Ramos (cell line): ENCODE results near the gene SRCIN1.
"Not testable (repeated sequence)": the region's sequence is repeated elsewhere in the genome, so short reads cannot be mapped to it uniquely, and the experiment has no call there.

Source experiments
- in situ Hi-C: fragments of 300-500 bp; cut with MboI; formaldehyde crosslinking; loops from one replicate; pipeline ENCODE4 v1.14.3; 2022; ENCODE audit warnings: low sequenced_read_pairs; ENCODE audit not compliant: unreplicated experiment

Gene SRCIN1

DNA sequence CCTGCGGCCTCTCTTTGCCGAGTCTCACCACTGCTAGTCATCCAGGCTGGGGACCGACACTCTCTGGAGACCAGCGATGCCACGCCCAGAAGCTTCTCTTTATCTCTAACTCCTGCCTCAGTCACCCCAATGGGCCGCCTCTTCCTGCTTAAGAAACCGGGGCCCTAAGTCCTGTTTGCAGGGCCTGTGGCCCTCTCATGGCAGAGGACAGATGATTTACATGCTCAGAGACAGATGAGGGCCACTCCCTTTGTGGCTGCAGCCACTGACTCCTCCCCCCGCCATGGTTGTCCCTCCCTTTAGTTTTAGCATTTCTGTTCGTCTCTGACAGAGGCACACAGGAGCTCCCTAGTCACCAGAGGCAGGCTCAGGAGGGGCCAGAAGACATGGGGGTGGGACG is 106.5 kb downstream of the SRCIN1 start:
- in situ Hi-C loops: not testable (repeated sequence)

DNA sequence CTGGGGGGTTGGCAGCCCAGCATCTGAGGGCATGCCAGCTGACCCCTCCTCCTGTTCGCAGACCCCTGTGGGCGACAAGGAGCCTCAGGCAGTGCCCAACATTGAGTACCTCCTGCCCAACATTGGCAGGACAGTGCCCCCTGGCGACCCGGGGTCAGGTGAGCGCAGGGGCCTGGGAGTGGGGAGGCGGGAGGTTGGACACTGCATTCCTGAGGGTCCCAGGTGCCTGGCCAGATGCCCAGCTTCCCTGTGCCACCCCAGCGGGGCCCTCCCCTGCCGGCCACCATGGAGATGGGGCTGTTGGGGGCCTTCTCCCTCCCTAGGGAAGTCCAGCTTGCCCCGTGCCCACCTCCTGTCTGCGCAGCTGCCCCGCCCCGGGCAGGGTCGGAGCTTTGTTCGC is 107.4 kb downstream of the SRCIN1 start:
- in situ Hi-C loops: no loop called here

DNA sequence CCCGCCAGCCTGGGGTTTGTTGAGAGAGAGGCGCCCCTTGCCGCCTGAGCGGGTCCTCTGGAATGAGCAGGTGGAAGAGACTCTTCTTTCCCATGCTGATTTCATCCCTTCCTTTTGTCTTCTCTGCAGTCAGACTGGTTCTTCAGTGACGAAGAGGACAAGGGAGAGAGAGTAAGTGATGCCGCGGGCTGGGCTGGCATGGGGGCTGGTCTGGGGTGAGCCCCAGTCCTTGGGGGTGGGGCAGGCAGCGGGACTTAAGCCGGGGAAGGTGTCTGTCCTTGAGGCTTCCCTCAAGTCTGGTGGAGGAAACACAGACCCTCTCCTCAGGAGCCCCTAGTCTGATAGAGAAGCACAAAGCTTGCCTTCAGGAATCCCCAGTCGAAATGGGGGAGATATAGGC is 108.1 kb downstream of the SRCIN1 start:
- in situ Hi-C loops: not testable (repeated sequence)

DNA sequence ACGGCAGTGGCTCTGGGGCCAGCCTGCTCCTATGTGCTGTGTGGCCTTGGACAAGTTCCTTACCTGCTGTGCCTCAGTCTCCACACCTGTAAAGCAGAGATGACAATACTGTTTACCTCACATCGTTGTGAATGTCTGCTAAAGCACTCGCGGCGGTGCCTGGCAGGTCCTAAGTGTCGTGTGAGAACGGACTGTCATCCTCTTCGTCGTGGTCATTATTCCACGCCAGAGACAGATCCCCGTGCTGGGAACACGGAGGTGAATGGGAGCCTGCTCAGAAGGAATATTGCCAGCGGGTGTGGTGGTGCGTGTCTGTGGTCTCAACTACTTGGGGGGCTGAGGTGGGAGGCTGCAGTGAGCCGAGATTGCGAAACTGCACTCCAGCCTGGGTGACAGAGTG is 111.6 kb downstream of the SRCIN1 start:
- in situ Hi-C loops: loop anchor here (5.0 kb wide), 1 partner anchor 168 kb away; no protein-coding TSS in a partner anchor

DNA sequence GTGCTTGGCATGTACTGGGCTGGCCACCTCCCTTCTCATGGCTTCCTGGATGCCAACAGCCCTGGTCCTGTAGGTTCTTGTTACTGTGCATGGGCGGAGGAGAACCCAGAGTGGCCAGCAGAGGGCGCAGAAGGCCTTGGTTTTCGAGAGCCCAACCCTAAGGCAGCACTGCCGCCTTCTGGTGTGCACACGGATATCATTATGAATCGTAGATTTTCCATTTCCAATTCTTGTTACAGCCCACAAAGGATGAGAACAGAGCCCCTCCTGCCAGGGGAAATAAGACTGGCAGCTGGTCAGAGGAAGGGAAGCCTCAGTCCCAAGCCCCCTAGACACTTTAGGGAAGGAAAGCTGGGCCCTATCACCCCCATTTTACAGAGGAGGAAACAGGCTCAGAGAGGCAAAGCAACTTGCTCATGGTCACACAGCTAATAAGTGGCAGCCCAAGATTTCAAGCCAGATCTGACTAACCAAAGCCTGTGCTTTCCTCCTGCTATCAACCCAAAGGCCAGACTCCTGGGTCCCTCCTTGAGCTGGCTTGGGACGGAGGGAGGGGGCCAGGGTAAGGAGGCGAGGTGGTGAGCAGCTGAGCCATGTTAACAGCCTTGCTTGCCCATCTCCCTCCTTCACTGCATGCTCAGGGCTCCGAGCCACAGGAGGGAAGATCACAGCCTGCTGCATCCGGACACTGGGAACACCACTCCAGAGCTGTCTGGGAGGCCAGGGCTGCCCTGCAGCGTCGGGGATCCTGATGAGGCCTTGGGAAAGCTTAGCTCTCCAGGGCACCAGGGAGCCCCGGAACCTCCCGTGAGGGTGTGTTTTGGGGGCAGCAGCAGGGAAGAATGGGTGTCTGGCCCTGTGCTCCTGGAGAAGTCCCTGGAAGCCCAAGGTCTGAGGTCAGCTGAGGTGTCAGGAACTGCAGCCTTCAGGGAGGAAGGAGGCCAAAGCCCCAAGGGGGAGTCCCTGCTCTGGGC is 113.4 kb downstream of the SRCIN1 start:
- in situ Hi-C loops: loop anchor here (5.0 kb wide), 1 partner anchor 170 kb away; no protein-coding TSS in a partner anchor

DNA sequence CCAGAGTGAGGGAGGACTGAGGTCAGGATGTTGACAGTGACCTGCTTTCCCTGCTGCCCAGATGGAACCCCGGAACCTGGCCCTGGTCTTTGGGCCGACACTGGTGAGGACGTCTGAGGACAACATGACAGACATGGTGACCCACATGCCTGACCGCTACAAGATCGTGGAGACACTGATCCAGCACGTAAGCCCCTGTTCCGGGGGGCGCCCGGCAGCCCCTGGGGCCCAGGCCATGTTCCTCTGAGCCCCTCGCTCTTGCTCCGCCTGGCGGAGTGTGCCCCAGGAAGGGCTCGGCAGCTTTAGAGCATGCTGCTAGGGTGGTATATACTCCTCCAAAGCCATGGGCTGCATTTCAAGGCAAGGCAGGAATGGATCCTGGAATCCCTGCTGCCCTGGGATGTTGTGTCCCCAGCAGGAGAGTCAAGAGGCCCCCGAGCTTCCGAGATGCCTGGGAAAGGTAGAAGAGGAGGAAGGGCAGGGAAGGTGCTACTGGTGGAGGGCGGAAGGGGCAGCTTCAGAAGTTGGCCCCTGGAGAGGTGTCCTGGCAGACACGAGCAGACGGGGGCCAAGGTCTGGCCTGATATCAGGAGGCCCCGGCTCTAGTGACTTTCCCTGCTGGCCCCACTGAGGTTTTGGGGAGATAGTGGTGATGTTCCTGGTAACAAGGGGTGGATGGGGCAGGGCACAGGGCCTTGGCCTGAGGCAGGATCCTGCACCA is 114.2 kb downstream of the SRCIN1 start:
- in situ Hi-C loops: loop anchor here (5.0 kb wide), 1 partner anchor 171 kb away; no protein-coding TSS in a partner anchor

DNA sequence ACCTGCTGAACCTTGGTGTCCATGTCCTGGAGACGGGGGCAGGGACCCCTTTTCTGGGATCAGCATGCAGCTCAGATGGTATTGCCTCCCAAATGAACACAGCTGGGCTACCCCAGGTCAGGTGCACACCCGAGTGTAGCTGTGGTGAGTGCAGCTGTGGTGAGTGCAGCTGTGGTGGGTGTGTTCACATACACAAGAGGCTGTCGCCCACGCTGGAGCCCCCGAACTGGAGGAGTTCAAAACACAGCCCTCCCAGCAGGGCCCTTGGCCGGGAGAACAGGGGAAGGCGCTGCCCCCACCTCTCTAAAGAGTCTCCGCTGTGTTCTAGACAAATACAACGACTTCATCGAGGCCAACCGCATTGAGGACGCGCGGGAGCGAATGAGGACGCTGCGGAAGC is 116.0 kb downstream of the SRCIN1 start:
- in situ Hi-C loops: loop anchor here (5.0 to 10.0 kb wide), 3 partner anchors 47 to 173 kb away; partner anchors contain the start of gene ARHGAP23

DNA sequence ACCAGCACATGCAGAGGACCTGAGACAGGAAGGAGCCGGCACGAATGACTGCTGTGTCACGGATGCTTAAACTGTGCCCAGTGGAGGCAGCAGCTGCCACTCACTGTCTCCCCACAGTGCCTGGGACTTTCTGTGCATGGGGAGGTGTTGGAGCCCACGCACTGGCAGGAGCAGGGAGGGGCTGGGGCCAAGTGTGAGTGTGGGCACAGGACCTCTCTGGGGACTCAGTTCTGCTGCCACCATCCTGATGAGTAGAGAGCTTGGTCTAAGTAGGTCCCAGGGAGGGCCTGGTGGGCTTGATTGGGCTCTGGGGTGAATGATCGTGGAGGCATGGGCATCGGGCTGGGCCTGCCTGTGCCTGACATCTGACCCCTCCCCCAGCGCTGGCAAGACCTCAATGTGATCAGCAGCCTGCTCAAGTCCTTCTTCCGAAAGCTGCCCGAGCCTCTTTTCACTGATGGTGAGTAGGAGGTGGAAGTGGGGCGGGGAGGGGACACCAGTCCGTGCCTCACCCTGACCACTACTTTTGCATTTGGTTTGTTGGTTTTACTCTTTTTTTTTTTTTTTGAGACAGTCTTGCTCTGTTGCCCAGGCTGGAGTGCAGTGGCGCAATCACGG is 120.0 kb downstream of the SRCIN1 start:
- in situ Hi-C loops: loop anchor here (5.0 to 10.0 kb wide), 2 partner anchors 43 to 61 kb away; partner anchors contain the start of gene ARHGAP23

DNA sequence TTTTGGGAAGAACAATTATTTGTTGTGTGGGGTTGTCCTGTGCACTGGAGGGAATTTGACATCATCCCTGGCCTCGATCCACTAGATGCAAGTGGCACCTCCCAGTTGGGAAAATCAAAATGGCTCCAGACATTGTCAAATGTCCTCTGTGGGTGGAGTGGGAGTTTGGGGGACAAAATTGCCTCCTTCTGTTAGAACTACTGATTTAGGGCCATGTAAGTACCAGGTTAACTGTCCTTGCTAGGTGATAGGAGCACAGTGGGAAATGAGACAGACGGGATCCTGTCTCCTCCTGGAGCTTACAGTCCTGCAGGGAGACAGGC is 120.6 kb downstream of the SRCIN1 start:
- in situ Hi-C loops: loop anchor here (5.0 to 10.0 kb wide), 2 partner anchors 43 to 60 kb away; partner anchors contain the start of gene ARHGAP23

DNA sequence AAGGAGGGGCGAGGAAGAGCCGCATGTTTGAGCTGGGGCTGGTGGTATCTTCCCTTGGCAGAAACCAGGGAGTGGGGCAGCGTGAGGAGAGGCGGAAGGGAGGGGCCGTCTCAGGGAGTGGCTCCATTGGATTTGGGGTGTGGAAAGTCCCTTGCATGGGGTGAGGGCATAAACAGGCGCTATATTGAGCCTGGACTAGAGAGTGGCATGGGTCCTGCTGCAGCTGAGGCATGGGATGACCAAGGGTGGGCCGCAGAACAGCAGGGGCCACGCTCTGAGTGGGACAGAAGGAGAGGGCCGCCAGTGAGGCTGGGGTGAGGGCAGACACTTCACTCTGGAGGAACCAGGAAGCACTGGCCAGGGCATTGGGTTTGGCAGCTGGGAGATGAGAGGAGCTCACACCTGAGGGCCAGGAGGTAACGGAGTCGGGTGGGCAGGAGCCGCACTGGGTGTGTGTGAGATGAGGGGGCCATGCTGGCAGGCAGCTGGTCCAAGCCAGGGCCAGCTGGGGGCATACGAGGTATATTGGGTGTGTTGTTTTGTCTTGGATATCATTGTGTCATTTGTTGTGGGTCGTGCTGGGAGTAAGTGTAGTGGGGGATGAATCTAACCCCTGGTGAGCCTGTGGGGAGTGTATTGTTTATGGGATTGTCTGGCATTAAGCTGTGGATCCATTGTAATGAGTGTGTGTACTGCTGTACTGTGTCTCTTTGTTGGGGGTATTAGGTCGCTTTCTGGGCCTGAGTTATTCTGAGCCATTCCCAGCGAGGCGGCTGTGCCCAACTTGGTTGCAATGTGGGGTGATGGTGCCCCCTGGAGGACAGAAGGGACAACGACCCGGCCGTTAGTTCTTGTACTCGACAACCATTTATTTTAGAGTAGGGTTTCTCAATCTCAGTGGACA is 121.3 kb downstream of the SRCIN1 start:
- in situ Hi-C loops: loop anchor here (5.0 to 10.0 kb wide), 2 partner anchors 42 to 60 kb away; partner anchors contain the start of gene ARHGAP23

DNA sequence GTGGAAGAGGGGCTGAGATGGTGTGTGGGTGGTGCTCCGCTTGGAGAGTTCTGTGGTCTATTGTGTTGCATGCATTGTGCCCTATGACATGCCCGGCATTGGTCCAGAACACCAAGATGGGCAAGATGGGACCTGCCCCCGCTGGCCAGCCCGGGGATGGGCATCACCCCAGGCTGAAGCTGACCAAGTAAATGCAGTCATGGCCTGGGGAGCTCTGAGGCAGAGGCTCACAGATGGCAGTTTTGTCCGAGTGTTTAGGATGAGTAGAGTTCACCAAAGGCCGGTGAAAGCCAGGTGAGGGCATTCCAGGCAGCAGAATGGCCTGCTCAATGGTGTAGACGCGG is 123.1 kb downstream of the SRCIN1 start:
- in situ Hi-C loops: loop anchor here (10.0 kb wide), 1 partner anchor 58 kb away; the partner anchor contains the start of gene ARHGAP23

DNA sequence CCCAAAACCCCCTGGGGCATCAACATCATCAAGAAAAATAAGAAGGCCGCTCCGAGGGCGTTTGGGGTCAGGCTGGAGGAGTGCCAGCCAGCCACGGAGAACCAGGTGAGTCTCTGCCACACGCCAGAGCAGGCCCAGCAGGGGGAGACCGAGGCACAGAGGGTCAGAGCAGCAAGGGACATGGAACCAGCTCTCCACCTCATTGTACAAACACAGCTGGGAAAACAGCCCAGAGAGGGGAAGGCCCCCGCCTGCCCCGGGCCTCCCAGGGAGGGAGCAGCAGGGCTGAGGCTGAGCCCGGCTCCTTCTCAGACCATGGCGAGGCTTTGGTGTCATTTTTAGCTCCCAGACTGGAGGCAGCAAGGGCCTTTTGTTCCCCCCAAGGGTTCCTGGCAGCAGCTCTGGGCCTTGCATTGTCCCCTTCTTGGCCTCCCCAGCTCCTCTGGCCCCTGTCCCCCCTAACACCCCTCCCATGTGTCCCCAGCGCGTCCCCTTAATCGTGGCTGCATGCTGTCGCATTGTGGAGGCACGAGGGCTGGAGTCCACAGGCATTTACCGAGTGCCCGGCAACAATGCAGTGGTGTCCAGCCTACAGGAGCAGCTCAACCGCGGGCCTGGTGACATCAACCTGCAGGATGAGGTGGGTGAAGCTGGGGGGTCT is 123.6 kb downstream of the SRCIN1 start:
- in situ Hi-C loops: loop anchor here (10.0 kb wide), 1 partner anchor 57 kb away; the partner anchor contains the start of gene ARHGAP23
